Measurements from ENCODE around the gene ISYNA1. TPM values are rescaled to one million over a fixed set of nuclear protein-coding genes. Genes with fewer than 3 reads are reported as not detected.

Gene ISYNA1
- total and polyA plus RNA-seq, 2 donors (not counting 3 experiments of a cell fraction or from before 2014, with no cell fraction given): 69.0 to 70.2 TPM

DNA sequence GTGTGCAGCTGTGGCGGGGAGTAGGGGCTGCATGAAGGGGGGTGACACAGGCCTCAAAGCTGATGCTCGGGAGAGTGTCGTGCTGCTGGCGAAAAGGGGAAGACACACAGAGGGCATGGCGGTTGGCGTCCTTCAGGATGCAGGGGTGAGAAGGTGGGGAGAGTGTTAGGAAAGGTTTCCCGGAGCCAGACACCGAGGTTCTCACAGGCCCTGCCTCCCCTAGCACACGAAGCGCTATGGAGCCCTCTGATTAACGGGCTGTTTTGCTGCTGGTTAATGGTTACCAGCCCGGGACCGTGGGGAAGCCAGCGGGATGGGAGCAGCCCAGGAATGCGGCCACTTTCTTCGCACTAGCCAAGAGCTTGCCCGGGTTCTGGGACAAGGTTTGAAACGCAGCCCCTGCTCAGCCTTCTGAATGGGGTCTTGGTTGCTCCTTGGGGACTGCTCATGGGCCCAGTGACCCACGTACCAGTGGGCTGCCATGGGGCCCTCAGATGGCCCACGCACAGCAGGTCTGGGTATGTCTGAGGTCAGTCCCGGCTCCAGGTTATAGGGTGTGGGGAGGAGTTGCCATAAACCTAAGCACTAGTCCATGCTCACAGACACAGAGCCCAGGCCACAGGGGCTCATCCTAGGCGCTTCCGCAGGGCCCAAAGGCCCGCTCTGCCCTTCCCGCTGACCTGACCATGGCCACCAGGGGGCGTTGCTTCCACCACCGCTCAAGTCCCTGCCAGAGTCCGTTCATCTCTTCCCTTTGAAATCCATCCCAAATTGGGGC, 31.3 kb upstream of the ISYNA1 start:
- Histone ChIP-seq H3K27ac (ENCODE audit: insufficient read depth, low read depth, low read length) (no peak overlapping the region), H3K4me2 (ENCODE audit: insufficient read depth, low read length) (no peak overlapping the region), H3K36me3 (ENCODE audit: control insufficient read depth in 2 of 2, extremely low read depth in 1 of 2, insufficient read depth in 2 of 2, low read length in 2 of 2) (peaks cover 0 to 19% of the 10 kb centered on the region in 2 experiments), H3K9ac (replicated peaks; ENCODE audit: extremely low read depth, insufficient read depth, low read length) (no peak overlapping the region), H3K4me3 (replicated peaks in 1 of 3; ENCODE audit: insufficient read depth in 1 of 3, low read depth in 1 of 3, low read length in 3 of 3) (no peak overlapping the region), H3K79me2 (ENCODE audit: control insufficient read depth, insufficient read depth, low read length) (peaks cover 8% of the 10 kb centered on the region), H2AFZ (ENCODE audit: low read depth, low read length) (no peak overlapping the region), H3K9me1 (replicated peaks; ENCODE audit: control insufficient read depth, extremely low read depth, insufficient read depth, low read length) (no peaks in the 10 kb centered on the region), H4K20me1 (replicated peaks; ENCODE audit: control insufficient read depth, extremely low read depth, insufficient read depth, low read length) (no peaks in the 10 kb centered on the region), H3K9me3 (replicated peaks; ENCODE audit: control insufficient read depth, insufficient read depth, low read length) (no peaks in the 10 kb centered on the region), H3K4me1 (ENCODE audit: control insufficient read depth, extremely low read depth, insufficient read depth, low read length) (no peaks in the 10 kb centered on the region), H3K27me3 (ENCODE audit: control insufficient read depth in 2 of 2, insufficient read depth in 2 of 2, low read length in 2 of 2) (no peaks in the 10 kb centered on the region)
- DNase-seq (ENCODE audit: low read depth, low spot score): peak; percentile 49
- TF ChIP-seq POLR2A (IDR thresholded peaks at IDR 0.05; ENCODE audit: low read depth, low read length) (no peak), CTCF (IDR thresholded peaks at IDR 0.05; ENCODE audit: extremely low read depth in 1 of 2, insufficient read depth in 1 of 2, low read depth in 1 of 2, low read length in 2 of 2) (peak; percentile 86 to 89), GATA2 (IDR thresholded peaks at IDR 0.05; ENCODE audit: insufficient read depth, insufficient read length, low read depth, low read length) (no peak), EZH2 (IDR thresholded peaks at IDR 0.05; ENCODE audit: borderline replicate concordance, low read depth, low read length, severe bottlenecking) (no peak)
- POLR2A ChIA-PET: no interaction called here
- CTCF ChIA-PET: interaction anchor here (0.8 to 4.3 kb wide), 23 partner anchors 7 to 398 kb away, joined by 3 to 25 read pairs (median 5); partner anchors contain the start of genes ELL, KXD1, REX1BD and UBA52
- BruUV-seq (replicated peaks): no TSS peak
- intact Hi-C loops (cut with micrococcal nuclease): loop anchor here (2.0 kb wide), 2 partner anchors 52 to 206 kb away; no protein-coding TSS in a partner anchor
- peak; percentile 87 for FAIRE-seq
- dilution Hi-C loops (cut with MboI; ENCODE audit: extremely low pct_ligation_motif_present, low sequenced_read_pairs): no loop called here
